ENCODE results near the gene BCL11B. TPM values are rescaled to one million over a fixed set of nuclear protein-coding genes. Genes with fewer than 3 reads are reported as not detected.

BCL11B gene
- total RNA-seq, 6 donors from 2014 or later, result 1.1 to 4.5 (median 2.2) TPM

GRCh38 chr14:99155173-99156089, 116.6 kb downstream of the BCL11B start:
- peaks cover 6 to 14% (median 11%) of the 10 kb centered on the region in 4 donors for H3K4me1 ChIP-seq
- no peaks in the 10 kb centered on the region for H3K9me3 ChIP-seq
- DNase-seq, result no peak
- TF ChIP-seq CTCF (IDR thresholded peaks at IDR 0.05) (no peak), POLR2AphosphoS5 (IDR thresholded peaks at IDR 0.05) (peak in 1 of 2 donors; percentile 15), POLR2A (IDR thresholded peaks at IDR 0.05) (no peak), EP300 (IDR thresholded peaks at IDR 0.05) (peak in 1 of 4 donors; percentile 57)
- H3K4me3 ChIP-seq, result no peak overlapping the region
- H3K36me3 ChIP-seq, result no peaks in the 10 kb centered on the region
- H3K27ac ChIP-seq, result peak overlapping the region in 1 of 4 donors; percentile 22
- peak in 1 of 2 donors; percentile 51 for ATAC-seq (ENCODE audit: low FRiP score in 2 of 2)
- WGBS, 2 donors, result 30 to 37% methylated on average over 6 of the region's 6 CpGs
- no peaks in the 10 kb centered on the region for H3K27me3 ChIP-seq

GRCh38 chr14:99150236-99150635, 121.8 kb downstream of the BCL11B start:
- Histone ChIP-seq H3K27ac (no peak overlapping the region), H3K4me1 (peaks cover 0 to 5% (median 2%) of the 10 kb centered on the region in 4 donors), H3K36me3 (no peaks in the 10 kb centered on the region), H3K4me3 (no peak overlapping the region), H3K27me3 (no peaks in the 10 kb centered on the region), H3K9me3 (no peaks in the 10 kb centered on the region)
- TF ChIP-seq POLR2AphosphoS5 (IDR thresholded peaks at IDR 0.05) (no peak), POLR2A (IDR thresholded peaks at IDR 0.05) (no peak), CTCF (IDR thresholded peaks at IDR 0.05) (no peak), EP300 (IDR thresholded peaks at IDR 0.05) (no peak)
- DNase-seq, result no peak
- ATAC-seq (ENCODE audit: low FRiP score in 2 of 2), result no peak
- WGBS, 2 donors, result 77 to 78% methylated on average over 2 of the region's 2 CpGs

- WGBS, 2 donors, result 82 to 90% methylated on average over 20 to 22 of the region's 22 CpGs
- no peak overlapping the region for H3K4me3 ChIP-seq
- no peak for TF ChIP-seq POLR2AphosphoS5 (IDR thresholded peaks at IDR 0.05)
- TF ChIP-seq POLR2A (IDR thresholded peaks at IDR 0.05), result no peak
- no peak for TF ChIP-seq CTCF (IDR thresholded peaks at IDR 0.05)
- TF ChIP-seq EP300 (IDR thresholded peaks at IDR 0.05), result no peak
- H3K9me3 ChIP-seq, result no peaks in the 10 kb centered on the region
- H3K36me3 ChIP-seq, result no peaks in the 10 kb centered on the region
- ATAC-seq (ENCODE audit: low FRiP score in 2 of 2) (no peak), DNase-seq (no peak)
- H3K27ac ChIP-seq, result no peak overlapping the region
- no peaks in the 10 kb centered on the region for H3K27me3 ChIP-seq
- H3K4me1 ChIP-seq, result no peaks in the 10 kb centered on the region
These were observed 123.0 kb downstream of the BCL11B start for GRCh38 chr14:99148861-99149610.

GRCh38 chr14:99148131-99148530, 123.9 kb downstream of the BCL11B start:
- no peak for TF ChIP-seq CTCF (IDR thresholded peaks at IDR 0.05)
- no peak for TF ChIP-seq POLR2A (IDR thresholded peaks at IDR 0.05)
- TF ChIP-seq EP300 (IDR thresholded peaks at IDR 0.05), result no peak
- no peak for TF ChIP-seq POLR2AphosphoS5 (IDR thresholded peaks at IDR 0.05)
- 84 to 87% methylated on average over 8 of the region's 8 CpGs for WGBS, 2 donors
- Histone ChIP-seq H3K4me3 (no peak overlapping the region), H3K36me3 (no peaks in the 10 kb centered on the region), H3K9me3 (no peaks in the 10 kb centered on the region), H3K27ac (no peak overlapping the region), H3K27me3 (no peaks in the 10 kb centered on the region), H3K4me1 (no peaks in the 10 kb centered on the region)
- DNase-seq (no peak), ATAC-seq (ENCODE audit: low FRiP score in 2 of 2) (no peak)

Measured in upper lobe of left lung (tissue), 6 donors.